NCI-H524 treated with DMSO at 0.1 percent for 48 hours (cell line): Measurements from ENCODE around the gene ANKRD11.
"Not testable (repeated sequence)": the region's sequence is repeated elsewhere in the genome, so short reads cannot be mapped to it uniquely, and the experiment has no call there.

Source experiments
- DNase-seq: peaks from one replicate; lab custom pipeline; 2025; lab: John Stamatoyannopoulos, UW

The ANKRD11 gene

DNA sequence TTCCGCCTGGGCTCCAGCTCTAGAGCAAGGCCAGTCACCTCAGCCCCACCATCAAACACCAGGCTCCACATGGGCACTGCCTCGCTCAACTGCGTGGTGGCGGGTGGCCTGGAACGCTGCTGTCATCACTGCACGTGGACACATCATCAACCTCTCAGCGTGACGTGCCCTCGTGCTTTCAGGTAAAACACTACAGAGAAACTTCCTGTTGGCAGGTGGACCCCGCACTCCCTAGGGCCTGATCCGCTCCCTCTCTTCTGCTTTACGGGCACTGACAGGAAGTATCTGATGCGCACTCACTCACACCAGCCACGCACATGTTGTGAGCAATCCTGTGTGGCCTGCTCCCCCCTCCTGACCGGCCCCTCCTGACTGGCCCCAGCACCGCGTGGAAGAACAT is 87.4 kb downstream of the ANKRD11 start:
- no peak for DNase-seq

DNA sequence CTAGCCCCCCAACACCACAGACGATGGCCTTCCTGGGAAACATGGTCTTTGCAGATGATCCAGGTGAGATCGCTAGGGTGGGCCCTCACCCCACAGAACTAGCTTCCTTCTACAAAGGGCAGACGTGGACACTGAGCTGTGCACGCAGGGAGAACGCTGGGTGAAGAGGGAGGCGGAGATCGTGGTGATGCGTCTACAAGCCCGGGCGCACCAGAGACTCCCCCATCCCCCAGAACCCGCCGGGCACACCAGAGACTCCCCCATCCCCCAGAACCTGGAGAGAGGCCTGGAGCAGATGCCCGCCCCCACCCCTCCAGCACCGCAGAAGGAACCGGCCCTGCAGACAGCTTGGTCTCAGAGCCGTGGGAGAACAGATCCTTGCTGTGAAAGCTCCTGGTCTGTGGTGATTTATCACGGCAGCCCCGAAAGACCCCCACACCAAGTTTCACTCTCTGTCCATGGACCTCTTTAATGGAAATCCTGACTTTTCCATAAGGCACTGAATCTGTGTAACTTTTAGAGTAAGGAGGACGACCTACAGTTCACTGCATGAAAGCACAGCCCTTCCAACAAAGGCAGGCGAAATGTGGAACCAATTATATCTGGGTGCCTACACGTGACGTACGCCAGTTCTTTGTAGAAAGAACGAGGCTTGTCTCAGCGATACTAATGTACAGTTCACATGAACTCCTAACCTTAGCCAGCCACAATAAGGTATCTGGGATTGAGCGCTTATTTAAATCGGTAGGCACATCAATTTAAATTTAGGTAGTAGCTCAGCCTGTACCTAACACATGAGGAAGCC is 88.5 kb downstream of the ANKRD11 start:
- DNase-seq, result no peak

DNA sequence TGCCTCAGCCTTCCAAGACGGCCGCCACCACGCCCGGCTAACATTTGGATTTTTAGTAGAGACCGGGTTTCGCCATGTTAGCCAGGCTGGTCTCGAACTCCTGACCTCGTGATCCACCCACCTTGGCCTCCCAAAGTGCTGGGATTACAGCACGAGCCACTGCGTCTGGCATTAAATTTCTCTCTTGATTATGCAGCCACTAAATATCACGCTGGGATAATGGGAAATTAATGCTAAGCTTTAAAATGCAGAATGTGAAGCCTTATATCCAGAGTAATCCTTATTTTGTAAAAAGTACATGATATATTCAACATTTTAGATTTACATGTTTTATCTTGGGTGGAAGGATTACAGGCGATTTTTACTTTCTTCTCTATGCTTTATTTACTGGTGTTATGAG is 89.2 kb downstream of the ANKRD11 start:
- DNase-seq, result no peak

DNA sequence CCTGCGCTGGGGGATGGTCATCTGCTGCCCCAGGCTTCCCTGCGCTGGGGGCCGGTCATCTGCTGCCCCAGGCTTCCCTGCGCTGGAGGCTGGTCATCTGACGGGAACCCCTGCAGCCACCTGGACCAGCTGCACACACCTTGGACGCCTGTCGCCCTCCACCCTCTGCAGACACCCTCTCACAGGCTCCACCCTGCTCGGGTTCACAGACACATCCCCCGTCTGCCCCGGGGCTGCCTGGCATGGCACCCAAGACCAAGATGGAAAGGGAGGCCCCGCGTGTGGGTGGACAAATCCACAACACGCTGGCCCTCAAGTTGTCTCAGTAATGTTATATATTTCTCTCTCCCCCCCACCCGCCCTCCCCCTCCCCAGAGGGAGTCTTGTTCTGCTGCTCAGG is 89.6 kb downstream of the ANKRD11 start:
- no peak for DNase-seq

DNA sequence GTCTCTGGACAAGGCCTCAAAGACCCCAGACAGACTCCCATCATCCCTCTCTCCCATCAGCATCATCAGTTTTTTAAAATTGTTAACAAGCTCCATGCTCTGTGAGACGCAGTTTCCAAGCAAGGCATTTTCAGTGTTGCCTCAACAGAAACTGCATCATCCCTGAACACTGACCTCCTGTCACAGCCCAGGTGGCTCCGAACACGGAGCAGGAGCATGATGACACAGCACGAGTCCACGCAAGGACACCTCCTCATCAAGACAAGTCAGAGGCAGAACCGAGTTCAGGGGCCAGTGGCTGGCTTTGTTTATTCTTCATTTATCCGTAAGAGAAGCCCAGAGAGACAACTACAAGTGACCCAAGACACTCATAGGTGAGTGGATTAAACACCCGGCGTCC is 91.4 kb downstream of the ANKRD11 start:
- DNase-seq, result no peak

DNA sequence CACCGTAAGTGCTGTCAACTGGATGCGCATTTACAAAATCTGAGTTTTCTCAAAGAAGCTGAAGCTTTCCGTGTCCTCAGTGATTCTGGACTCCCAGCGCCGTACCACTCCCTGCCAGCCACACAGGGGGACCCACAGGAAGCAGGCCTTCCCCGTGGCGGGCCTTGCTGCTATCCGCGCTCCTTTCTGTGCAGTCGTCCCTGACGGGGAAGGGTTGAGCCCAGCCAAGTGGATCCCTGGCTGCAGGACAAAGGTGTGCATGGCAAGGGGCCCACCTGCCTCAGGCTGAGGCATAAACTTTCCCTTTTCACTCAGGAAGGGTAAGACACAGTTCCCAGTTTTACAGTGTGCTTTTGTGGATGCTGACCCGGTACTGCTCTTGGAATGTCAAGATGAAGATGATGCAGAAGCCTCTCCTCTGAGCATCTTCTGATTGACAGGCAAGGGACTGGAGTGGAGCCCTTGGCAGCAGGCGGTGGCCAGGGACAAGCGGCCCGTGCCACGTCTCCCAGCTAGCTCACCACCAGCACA is 93.0 kb downstream of the ANKRD11 start:
- DNase-seq, result no peak

DNA sequence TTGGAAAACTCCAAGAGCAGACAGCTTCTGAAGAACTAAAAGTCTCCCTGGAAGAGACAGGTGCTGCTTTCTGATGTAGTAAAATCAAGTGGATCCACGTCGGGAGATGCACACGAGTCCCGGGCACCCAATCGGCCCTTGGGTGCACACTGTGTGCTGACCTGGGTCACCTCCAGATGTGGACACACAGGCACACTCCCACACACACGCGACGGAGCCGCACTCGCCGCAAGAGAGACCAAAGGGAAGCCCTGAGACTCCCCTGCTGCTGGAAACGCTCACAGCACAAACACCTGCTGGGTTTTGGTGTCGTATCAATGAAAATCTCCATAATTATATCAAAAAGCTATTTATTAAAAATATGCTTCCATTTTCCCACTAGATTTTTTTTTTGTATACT is 94.2 kb downstream of the ANKRD11 start:
- DNase-seq, result no peak

DNA sequence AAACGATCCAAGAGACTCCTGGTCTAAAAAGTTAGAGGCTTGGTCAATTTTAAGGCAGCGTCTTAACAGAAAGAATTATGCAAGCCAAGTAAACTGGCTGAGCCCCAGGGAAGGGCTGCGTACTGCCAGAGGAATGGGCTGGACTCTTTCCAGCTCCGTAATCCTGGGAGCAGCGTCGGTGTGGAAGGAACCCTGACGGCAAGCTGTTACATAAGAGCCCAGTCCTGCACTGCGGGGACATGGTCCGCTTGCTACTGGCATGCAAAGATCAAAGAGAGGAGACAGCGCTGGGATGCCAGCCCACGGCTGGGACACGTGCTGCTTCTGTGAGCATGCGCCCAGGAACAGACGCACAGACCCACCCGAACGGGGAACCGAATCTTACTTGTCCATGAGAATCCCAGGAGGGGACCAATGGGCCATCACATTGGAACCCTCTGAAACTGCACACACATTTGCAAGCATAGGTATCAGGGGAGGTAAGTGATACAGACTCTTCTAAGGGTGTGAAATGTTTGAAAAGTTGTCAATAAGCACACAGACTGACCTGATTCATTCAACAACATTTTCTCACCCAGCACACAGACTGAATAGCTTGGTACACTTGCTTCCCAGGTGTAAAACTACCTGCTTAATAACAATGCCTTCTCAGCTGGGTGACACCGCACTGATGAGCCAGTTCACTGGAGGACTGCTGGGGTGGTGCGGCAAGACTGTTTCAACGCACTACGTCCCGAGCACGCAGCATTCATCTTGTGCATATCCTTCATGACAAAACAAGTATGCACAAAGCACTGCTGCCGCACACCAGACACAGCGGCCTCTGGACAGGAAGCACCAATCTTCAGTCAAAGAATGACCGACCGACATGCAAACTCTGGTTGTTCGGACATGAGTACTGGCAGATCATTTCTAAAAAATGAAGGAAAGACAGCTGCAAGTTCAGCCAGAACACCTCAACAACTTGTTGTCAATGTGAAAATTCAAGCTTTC is 94.9 kb downstream of the ANKRD11 start:
- DNase-seq, result peak; percentile 40

DNA sequence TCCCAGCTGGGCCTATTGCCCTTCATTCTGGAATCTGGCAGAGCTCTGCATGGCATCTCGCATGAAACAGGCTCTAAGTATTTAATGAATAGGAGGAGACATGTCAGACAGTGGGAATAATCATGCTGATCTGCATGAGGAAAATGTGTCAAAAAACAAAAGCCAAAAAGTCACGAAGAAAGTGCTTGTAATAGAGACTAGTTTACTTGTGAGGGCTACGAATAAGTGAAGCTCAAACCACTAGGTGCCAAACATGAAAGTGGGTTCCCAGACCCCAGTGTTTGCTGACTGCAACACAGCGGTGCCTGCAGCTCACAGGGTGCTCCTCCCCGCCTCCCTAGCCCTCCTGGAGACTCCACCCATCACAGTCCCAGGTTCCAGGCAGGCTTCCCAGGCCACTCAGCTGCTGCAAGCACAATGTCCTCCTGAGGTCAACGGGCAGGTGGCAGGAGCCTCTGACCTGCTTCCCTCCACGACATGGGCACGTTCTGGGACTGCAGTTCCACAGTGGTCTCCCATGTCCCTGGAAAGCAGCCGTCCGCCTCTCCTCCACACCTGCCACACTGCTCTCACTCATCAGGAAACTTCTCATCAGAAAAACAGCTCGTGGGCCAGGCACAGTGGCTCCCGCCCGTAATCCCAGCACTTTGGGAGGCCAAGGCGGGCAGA is 96.5 kb downstream of the ANKRD11 start:
- DNase-seq, result no peak

DNA sequence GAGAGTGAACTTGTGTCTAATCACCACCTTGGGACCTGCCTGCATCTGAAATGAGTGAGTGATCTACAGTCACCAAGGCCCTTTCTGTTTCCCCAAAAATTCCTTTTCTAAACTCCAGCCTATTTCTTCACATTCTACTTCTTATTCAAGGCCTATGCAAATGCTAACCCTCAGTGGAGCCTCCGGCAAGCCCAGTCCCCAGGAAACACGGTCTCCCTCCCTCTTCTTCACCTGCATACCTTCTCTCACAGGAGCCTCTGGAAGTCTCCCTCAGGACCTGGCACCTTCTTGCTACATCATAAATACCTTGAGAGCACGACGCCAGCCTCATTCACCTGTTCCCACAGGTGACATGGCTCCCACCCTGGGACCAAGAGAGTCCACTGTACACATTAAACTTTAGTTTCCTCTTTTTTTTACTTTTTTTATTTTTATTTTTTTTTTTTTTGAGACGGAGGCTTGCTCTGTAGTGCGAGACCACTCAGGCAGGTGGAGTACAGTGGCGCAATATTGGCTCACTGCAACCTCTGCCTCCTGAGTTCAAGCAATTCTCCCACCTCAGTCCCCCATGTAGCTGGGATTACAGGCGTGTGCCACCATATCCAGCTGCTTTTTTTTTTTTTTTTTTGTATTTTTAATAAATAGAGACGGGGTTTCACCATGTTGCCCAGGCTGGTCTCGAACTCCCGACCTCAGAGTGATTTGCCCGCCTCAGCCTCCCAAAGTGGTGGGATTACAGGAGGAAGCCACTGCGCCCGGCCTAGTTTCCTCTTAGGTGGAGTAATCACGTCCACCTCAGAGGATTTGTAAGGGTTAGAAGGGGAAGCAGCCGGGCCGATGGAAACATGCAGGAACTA is 97.3 kb downstream of the ANKRD11 start:
- DNase-seq, result no peak

DNA sequence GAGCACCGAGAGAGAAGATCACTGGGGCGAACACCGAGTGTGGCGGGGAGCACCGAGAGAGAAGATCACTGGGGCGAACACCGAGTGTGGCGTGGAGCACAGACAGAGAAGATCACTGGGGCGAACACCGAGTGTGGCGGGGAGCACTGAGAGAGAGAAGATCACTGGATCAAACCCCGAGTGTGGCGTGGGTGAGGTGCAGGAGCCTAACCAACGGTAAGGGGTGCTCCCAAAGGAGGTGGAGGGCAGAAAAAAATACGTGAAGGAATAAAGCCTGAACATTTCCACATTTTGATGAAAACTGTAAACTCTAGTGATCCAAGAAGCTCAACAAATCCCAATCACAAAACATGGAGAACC is 100.2 kb downstream of the ANKRD11 start:
- not testable (repeated sequence) for DNase-seq

DNA sequence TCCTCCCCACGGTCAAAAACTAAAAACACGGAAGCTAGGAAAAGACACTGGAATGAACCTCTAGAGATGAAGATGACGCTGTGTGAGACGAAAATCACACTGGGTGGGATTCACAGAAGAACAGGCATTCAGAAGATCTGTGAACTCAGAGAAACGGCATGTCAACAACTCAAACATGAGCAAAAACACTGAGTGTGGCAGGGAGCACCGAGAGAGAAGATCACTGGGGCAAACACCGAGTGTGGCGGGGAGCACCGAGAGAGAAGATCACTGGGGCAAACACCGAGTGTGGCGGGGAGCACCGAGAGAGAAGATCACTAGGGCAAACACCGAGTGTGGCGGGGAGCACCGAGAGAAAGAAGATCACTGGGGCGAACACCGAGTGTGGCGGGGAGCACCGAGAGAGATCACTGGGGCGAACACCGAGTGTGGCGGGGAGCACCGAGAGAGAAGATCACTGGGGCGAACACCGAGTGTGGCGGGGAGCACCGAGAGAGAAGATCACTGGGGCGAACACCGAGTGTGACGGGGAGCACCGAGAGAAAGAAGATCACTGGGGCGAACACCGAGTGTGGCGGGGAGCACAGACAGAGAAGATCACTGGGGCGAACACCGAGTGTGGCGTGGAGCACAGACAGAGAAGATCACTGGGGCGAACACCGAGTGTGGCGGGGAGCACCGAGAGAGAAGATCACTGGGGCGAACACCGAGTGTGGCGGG is 100.7 kb downstream of the ANKRD11 start:
- DNase-seq, result not testable (repeated sequence)

DNA sequence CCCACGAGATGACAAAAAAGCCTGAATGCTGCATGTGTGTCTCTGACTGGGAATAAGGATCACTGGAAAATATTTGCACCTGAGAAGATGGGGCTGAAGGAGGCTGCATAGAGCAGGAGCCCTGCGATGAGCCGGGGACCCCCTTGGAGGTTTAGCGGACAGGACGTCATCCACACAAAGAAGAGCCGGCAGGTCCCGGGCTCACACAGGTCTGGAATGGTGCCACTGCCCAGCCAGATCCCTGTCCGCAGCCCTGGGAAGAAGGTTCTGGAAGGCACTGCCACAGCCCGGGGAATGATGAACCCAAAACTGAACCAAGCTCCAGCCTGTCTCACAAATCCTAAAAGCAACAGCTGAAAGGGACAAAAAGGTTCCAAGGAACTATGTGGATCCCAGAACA is 101.8 kb downstream of the ANKRD11 start:
- DNase-seq, result no peak

DNA sequence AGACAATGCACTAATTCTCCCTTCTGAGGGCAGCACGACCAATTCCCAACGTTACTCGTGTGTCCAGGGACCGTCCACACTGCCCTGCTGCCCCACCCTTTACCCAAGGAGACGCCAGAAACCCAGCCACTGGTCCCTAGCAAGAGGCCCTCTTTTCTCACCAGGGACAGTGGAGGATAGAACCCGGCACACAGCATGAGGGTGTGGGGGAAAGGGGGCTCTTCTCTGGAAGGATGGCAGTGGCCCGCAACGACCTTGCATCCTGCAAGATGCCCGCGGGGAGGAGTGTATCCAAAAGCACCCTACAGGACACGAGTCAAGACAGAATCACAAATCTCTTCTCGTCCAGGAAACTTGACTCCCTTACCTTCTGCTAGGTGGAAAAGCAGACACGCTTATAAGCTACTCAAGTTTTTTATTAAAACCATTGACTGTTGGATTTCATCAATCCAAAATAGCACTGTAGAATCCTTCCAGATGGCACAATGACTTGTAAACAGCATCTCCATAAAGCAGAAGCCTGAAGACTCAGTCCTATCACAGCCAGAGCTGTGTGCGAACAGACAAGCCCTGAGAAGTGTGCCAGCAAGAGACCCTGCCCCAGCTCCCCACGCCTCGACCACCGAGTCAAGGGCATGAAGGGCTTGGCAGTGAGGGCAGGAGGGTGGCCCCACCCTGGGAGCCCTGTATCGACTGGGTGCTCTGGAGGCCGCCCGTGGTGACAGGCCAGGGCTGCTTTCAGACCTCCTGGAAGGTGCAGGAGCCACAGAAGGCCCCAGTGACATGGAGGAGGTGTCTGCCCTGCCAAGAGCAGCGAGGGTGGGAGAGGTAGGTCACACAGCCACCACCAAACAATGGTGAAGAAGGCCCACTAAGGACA is 103.8 kb downstream of the ANKRD11 start:
- peak; percentile 78 for DNase-seq

DNA sequence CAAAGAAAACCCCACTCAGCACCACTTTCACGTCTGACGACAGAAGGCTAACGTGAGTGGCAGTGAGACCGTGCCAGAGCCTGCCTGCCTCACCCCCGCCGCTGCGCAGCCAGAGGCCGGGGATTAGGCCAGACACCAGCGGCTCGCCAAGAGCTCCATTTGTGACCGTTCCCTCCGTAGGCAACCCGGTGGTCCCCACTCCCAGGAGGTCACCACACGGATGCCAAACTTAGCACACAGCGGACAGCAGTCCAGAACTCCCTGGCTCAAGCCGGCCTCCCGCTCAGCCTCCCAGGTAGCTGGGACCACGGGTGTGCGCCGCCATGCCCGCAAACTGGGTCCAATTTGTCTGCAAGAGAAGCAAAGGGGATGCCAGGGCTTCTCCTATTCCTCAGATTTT is 104.6 kb downstream of the ANKRD11 start:
- no peak for DNase-seq

DNA sequence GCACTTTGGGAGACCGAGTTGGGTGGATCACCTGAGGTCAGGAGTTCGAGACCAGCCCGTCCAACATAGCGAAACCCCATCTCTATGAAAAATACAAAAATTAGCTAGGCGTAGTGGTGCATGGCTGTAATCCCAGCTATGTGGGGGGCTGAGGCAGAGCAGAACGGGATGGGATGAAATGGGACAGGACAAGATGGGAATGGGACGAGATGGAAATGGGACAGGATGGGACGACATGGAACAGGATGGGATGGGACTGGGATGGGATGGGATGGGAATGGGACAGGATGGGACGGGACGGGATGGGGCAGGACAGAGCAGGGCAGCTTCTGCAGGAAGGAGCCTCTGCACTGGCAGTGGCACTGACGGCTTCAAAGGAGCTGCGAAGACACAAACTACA is 106.1 kb downstream of the ANKRD11 start:
- DNase-seq, result no peak

DNA sequence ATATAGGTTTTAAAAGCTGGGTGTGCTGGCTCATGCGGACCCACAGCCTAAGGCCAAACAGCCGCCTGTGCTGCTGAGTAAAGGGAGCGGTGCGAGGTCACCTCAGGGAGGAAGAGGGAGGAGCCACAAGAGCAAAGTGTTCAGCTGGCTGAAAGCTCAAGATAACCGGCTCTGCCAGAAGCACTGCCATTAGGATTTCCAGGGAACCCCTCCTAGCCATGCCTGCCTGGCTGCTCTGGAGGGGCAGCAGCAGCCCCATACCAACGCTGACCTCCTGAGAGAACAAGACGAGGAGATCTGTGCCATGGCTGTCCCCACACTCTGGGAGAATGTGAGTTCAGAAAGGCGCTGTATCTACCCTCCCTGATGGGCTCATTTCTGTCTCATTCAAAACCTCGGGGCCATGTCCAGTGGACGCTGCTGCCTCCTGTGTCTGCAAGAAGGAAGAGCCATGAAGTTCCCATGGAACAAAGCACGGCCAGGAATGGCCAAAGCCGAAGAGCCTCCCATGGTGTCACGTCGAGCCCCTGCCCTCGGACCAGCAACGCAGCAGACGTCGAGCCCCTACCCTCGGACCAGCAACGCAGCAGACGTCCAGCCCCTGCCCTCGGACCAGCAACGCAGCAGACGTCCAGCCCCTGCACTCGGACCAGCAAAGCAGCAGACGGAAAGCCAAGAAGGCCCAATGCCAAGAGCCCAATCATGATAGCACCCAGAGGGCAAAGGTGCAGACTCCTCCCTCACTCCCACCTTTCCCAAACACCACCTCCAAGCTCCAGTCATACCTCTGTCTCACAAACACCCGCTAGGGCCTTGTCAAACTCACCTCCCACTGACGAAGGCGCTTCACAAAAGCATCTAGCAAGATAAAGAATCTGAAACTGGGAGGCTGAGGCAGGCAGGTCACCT is 107.0 kb downstream of the ANKRD11 start:
- DNase-seq, result no peak

DNA sequence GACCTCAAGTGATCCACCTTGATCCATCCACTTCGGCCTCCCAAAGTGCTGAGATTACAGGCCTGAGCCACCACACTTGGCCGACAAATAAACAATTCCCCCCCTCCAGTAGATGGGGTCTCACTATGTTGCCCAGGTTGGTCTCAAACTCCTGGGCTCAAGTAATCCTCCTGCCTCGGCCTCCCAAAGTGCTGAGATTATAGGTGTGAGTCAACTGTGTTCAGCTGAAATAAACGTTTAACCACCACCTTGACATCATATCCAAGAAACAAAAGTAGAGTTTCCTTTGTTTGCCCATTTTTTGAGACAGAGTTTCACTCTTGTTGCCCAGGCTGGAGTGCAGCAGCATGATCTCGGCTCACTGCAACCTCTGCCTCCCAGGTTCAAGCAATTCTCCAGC is 107.8 kb downstream of the ANKRD11 start:
- DNase-seq, result not testable (repeated sequence)

DNA sequence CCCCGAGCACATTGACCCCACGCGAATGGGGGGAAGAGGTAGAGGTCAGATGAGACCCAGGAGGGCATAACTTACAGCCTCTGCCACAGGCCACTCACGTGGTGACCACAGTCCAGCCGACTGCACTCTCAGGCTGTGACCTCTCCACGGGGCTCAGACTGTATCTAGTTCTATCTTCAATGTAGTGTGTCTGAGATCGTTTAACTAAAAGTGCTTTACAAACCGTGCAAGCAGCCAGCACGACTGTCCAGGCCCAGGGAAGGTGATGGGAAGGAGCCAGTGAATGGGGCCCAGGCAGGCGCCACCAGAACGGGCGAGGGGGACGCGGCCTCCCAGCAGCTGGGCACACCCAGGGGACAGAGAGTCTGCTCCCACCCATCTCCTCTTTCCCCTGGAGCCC is 108.6 kb downstream of the ANKRD11 start:
- no peak for DNase-seq
